ENCODE results near the gene AUTS2. TPM values are rescaled to one million over a fixed set of nuclear protein-coding genes. Genes with fewer than 3 reads are reported as not detected.

Gene AUTS2
- total and polyA plus RNA-seq, 2 experiments from 2014 or later: 32.0 to 91.0 TPM

GRCh38 chr7:70372768-70373515 lies 774.7 kb downstream of the AUTS2 start:
- Histone ChIP-seq H3K79me2 (replicated peaks; ENCODE audit: insufficient read depth) (no peaks in the 10 kb centered on the region), H3K9me2 (ENCODE audit: insufficient read depth) (peaks cover 6% of the 10 kb centered on the region; the same call in 1 of the 2 replicates), H2AFZ (no peak overlapping the region), H3K36me3 (ENCODE audit: insufficient read depth) (no peaks in the 10 kb centered on the region), H3K27me3 (ENCODE audit: insufficient read depth) (no peaks in the 10 kb centered on the region), H3K4me2 (no peak overlapping the region), H4K20me1 (replicated peaks; ENCODE audit: insufficient read depth) (no peaks in the 10 kb centered on the region), H3K4me1 (ENCODE audit: insufficient read depth) (peaks cover 5% of the 10 kb centered on the region), H3K27ac (ENCODE audit: low read depth) (no peak overlapping the region), H3K4me3 (no peak overlapping the region), H3F3A (replicated peaks; ENCODE audit: low read depth) (no peaks in the 10 kb centered on the region)
- Mint-ChIP-seq H3K4me1 (peaks cover 9% of the 10 kb centered on the region), H3K27ac (no peak overlapping the region), H3K36me3 (ENCODE audit: low read depth) (no peaks in the 10 kb centered on the region), H3K4me3 (no peak overlapping the region), H3K9me3 (no peaks in the 10 kb centered on the region), H3K27me3 (ENCODE audit: insufficient read depth, low read depth, poor library complexity) (peaks cover 2% of the 10 kb centered on the region)
- ATAC-seq: no peak
- no peak for DNase-seq (ENCODE audit: low spot score)
- no peak for TF ChIP-seq JUNB (IDR thresholded peaks at IDR 0.05; ENCODE audit: unreplicated experiment)

GRCh38 chr7:70374772-70375533 lies 776.7 kb downstream of the AUTS2 start:
- H2AFZ ChIP-seq: no peak overlapping the region
- Mint-ChIP-seq H3K27ac (no peak overlapping the region), H3K4me3 (no peak overlapping the region), H3K36me3 (ENCODE audit: low read depth) (no peaks in the 10 kb centered on the region), H3K27me3 (ENCODE audit: insufficient read depth, low read depth, poor library complexity) (peaks cover 4% of the 10 kb centered on the region), H3K4me1 (peaks cover 9% of the 10 kb centered on the region), H3K9me3 (no peaks in the 10 kb centered on the region)
- no peaks in the 10 kb centered on the region for H4K20me1 ChIP-seq (replicated peaks; ENCODE audit: insufficient read depth)
- H3K4me1 ChIP-seq (ENCODE audit: insufficient read depth): peaks cover 5% of the 10 kb centered on the region
- ATAC-seq: peak; percentile 54
- H3K27me3 ChIP-seq (ENCODE audit: insufficient read depth): no peaks in the 10 kb centered on the region
- no peak overlapping the region for H3K4me2 ChIP-seq
- no peak overlapping the region for H3K4me3 ChIP-seq
- H3F3A ChIP-seq (replicated peaks; ENCODE audit: low read depth): no peaks in the 10 kb centered on the region
- DNase-seq (ENCODE audit: low spot score): no peak
- no peak overlapping the region for H3K27ac ChIP-seq (ENCODE audit: low read depth)
- H3K79me2 ChIP-seq (replicated peaks; ENCODE audit: insufficient read depth): no peaks in the 10 kb centered on the region
- H3K36me3 ChIP-seq (ENCODE audit: insufficient read depth): no peaks in the 10 kb centered on the region
- H3K9me2 ChIP-seq (ENCODE audit: insufficient read depth): no peaks in the 10 kb centered on the region
- TF ChIP-seq REST (IDR thresholded peaks at IDR 0.05; ENCODE audit: unreplicated experiment) (no peak), ZNF114 (CRISPR knock-in tag; IDR thresholded peaks at IDR 0.05) (no peak), EZH2phosphoT487 (IDR thresholded peaks at IDR 0.05; ENCODE audit: unreplicated experiment) (no peak), ZNF331 (CRISPR knock-in tag; IDR thresholded peaks at IDR 0.05; ENCODE audit: low read depth) (no peak), CREB1 (CRISPR knock-in tag; IDR thresholded peaks at IDR 0.05; ENCODE audit: low read depth) (no peak), STAT1 (IDR thresholded peaks at IDR 0.05; ENCODE audit: unreplicated experiment) (no peak), NANOG (IDR thresholded peaks at IDR 0.05; ENCODE audit: borderline replicate concordance) (no peak), CTCF (conservative IDR thresholded peaks at IDR 0.05; ENCODE audit: low read depth in 2 of 2) (no peak), POLR2AphosphoS5 (IDR thresholded peaks at IDR 0.05; ENCODE audit: low read depth) (no peak), ETS1 (IDR thresholded peaks at IDR 0.05) (no peak), JUNB (IDR thresholded peaks at IDR 0.05; ENCODE audit: unreplicated experiment) (no peak)

All from GM23338 (cell line).